ENCODE data around the gene MARS1. TPM values are rescaled to one million over a fixed set of nuclear protein-coding genes. Genes with fewer than 3 reads are reported as not detected.
A peak's percentile ranks its signal among the peaks of the same experiment; 100 is the strongest.

MARS1 gene
- total and polyA plus RNA-seq, 7 donors, result 41.2 to 97.4 (median 83.6) TPM

GRCh38 chr12:57474430-57474829 is 13.4 kb upstream of the MARS1 start:
- peaks cover 0 to 64% (median 18%) of the 10 kb centered on the region in 3 donors for H3K27me3 ChIP-seq (ENCODE audit: insufficient read depth in 3 of 3, low read length in 2 of 3)

GRCh38 chr12:57474862-57475261 is 13.0 kb upstream of the MARS1 start:
- no peak overlapping the region for H3K27ac ChIP-seq
- no peaks in the 10 kb centered on the region for H3K9me3 ChIP-seq
- 51 to 66% (median 55%) methylated on average over 7 of the region's 7 CpGs for WGBS, 3 donors
- H3K27me3 ChIP-seq (ENCODE audit: insufficient read depth in 3 of 3, low read length in 2 of 3), result peaks cover 0 to 64% (median 18%) of the 10 kb centered on the region in 3 donors
- TF ChIP-seq CTCF (IDR thresholded peaks at IDR 0.05), result no peak
- intact Hi-C loops (cut with DNase I), result no loop called here
- ATAC-seq (no peak), DNase-seq (no peak)
- H3K36me3 ChIP-seq (ENCODE audit: insufficient read depth in 1 of 2, low read depth in 1 of 2), result no peaks in the 10 kb centered on the region
- peaks cover 13% of the 10 kb centered on the region for H3K4me1 ChIP-seq
- peak overlapping the region; percentile 64 for H3K4me3 ChIP-seq

More at GRCh38 chr12:57474430-57474829, 13.4 kb upstream of the MARS1 start:
- peaks cover 13% of the 10 kb centered on the region for H3K4me1 ChIP-seq
- intact Hi-C loops (cut with DNase I), result no loop called here
- no peak overlapping the region for H3K27ac ChIP-seq
- no peak overlapping the region for H3K4me3 ChIP-seq
- no peak for DNase-seq
- no peaks in the 10 kb centered on the region for H3K36me3 ChIP-seq (ENCODE audit: insufficient read depth in 1 of 2, low read depth in 1 of 2)
- no peaks in the 10 kb centered on the region for H3K9me3 ChIP-seq
- no peak for TF ChIP-seq CTCF (IDR thresholded peaks at IDR 0.05)
- no peak for ATAC-seq
- WGBS, 3 donors, result 83 to 84% (median 84%) methylated on average over 8 of the region's 8 CpGs

GRCh38 chr12:57475271-57476161 is 12.4 kb upstream of the MARS1 start:
- Histone ChIP-seq H3K4me1 (peaks cover 13% of the 10 kb centered on the region), H3K9me3 (no peaks in the 10 kb centered on the region), H3K36me3 (ENCODE audit: insufficient read depth in 1 of 2, low read depth in 1 of 2) (no peaks in the 10 kb centered on the region), H3K4me3 (peak overlapping the region; percentile 64), H3K27ac (no peak overlapping the region), H3K27me3 (ENCODE audit: insufficient read depth in 3 of 3, low read length in 2 of 3) (peaks cover 0 to 60% (median 18%) of the 10 kb centered on the region in 3 donors)
- ATAC-seq, result peak; percentile 56 to 74 (median 69)
- peak in 1 of 2 donors; percentile 41 for DNase-seq
- WGBS, 3 donors, result 3 to 8% (median 6%) methylated on average over 66 to 84 of the region's 84 CpGs
- TF ChIP-seq CTCF (IDR thresholded peaks at IDR 0.05), result no peak
- intact Hi-C loops (cut with DNase I), result no loop called here

- 24 to 27% (median 27%) methylated on average over 26 to 29 of the region's 29 CpGs for WGBS, 3 donors
- TF ChIP-seq CTCF (IDR thresholded peaks at IDR 0.05), result no peak
- ATAC-seq, result peak in 3 of 4 donors; percentile 2 to 38 (median 2)
- no peak overlapping the region for H3K27ac ChIP-seq
- DNase-seq, result no peak
- peaks cover 0 to 54% (median 18%) of the 10 kb centered on the region in 3 donors for H3K27me3 ChIP-seq (ENCODE audit: insufficient read depth in 3 of 3, low read length in 2 of 3)
- H3K4me1 ChIP-seq, result peaks cover 13% of the 10 kb centered on the region
- no peaks in the 10 kb centered on the region for H3K36me3 ChIP-seq (ENCODE audit: insufficient read depth in 1 of 2, low read depth in 1 of 2)
- intact Hi-C loops (cut with DNase I), result no loop called here
- peak overlapping the region; percentile 64 for H3K4me3 ChIP-seq
- no peaks in the 10 kb centered on the region for H3K9me3 ChIP-seq
Measured at GRCh38 chr12:57476162-57476992, 11.5 kb upstream of the MARS1 start.

Measured in psoas muscle (tissue), 8 donors.